Stimulated activated CD8-positive, alpha-beta memory T cell treated with anti-CD3 and anti-CD28 coated beads, Interleukin-7, amount 100 ng/mL, for 48 hours (primary cell): ENCODE measurements around the gene UAP1.
"Not testable (repeated sequence)": the region's sequence is repeated elsewhere in the genome, so short reads cannot be mapped to it uniquely, and the experiment has no call there.

Experiments used
- DNase-seq, 2 donors: peaks; one replicate each; pipeline ENCODE4 v3.0.0-alpha.2; 2020; ENCODE audit warnings: low read depth in 1 of 2; ENCODE audit errors: extremely low read depth in 1 of 2

The UAP1 gene

GRCh38 chr1:162564762-162565218, 3.3 kb downstream of the UAP1 start:
- DNase-seq: no peak

- DNase-seq: no peak
These were observed 3.9 kb downstream of the UAP1 start for GRCh38 chr1:162565460-162565859.

GRCh38 chr1:162566870-162567269, 5.3 kb downstream of the UAP1 start:
- DNase-seq: no peak

- no peak for DNase-seq
These were observed 7.3 kb downstream of the UAP1 start for GRCh38 chr1:162568802-162569201.

- DNase-seq: no peak
These were observed 9.2 kb downstream of the UAP1 start for GRCh38 chr1:162570718-162571117.

- not testable (repeated sequence) for DNase-seq
These were observed 9.6 kb downstream of the UAP1 start for GRCh38 chr1:162571121-162571520.

- DNase-seq: no peak
These were observed 10.2 kb downstream of the UAP1 start for GRCh38 chr1:162571696-162572095.

- no peak for DNase-seq
These were observed 11.6 kb downstream of the UAP1 start for GRCh38 chr1:162573136-162573535.

GRCh38 chr1:162578071-162578700, 16.7 kb downstream of the UAP1 start:
- DNase-seq: no peak

GRCh38 chr1:162578936-162579335, 17.4 kb downstream of the UAP1 start:
- DNase-seq: no peak

- DNase-seq: no peak
These were observed 18.8 kb downstream of the UAP1 start for GRCh38 chr1:162580308-162580707.

- not testable (repeated sequence) for DNase-seq
These were observed 21.4 kb downstream of the UAP1 start for GRCh38 chr1:162582901-162583300.

- not testable (repeated sequence) for DNase-seq
These were observed 23.6 kb downstream of the UAP1 start for GRCh38 chr1:162585101-162585500.

- DNase-seq: no peak
These were observed 25.8 kb downstream of the UAP1 start for GRCh38 chr1:162587347-162587746.

- no peak for DNase-seq
These were observed 26.3 kb downstream of the UAP1 start for GRCh38 chr1:162587761-162588260.

- DNase-seq: no peak
These were observed 28.6 kb downstream of the UAP1 start for GRCh38 chr1:162590101-162590500.

GRCh38 chr1:162590686-162591085, 29.2 kb downstream of the UAP1 start:
- DNase-seq: no peak

GRCh38 chr1:162596514-162597170, 35.1 kb downstream of the UAP1 start:
- no peak for DNase-seq

- no peak for DNase-seq
These were observed 37.9 kb downstream of the UAP1 start for GRCh38 chr1:162599451-162599850.

- DNase-seq: not testable (repeated sequence)
These were observed 41.6 kb downstream of the UAP1 start for GRCh38 chr1:162603117-162603516.

- DNase-seq: no peak
These were observed 43.9 kb downstream of the UAP1 start for GRCh38 chr1:162605225-162605927.

GRCh38 chr1:162609306-162609705, 47.8 kb downstream of the UAP1 start:
- DNase-seq: no peak
